Smooth muscle cell (in vitro differentiated cells): Measurements from ENCODE around the gene DAPK3. TPM values are rescaled to one million over a fixed set of nuclear protein-coding genes. Genes with fewer than 3 reads are reported as not detected.

Source experiments
- DNase-seq: peaks from one replicate; lab custom pipeline; 2025; ENCODE audit not compliant: unreplicated experiment; lab: John Stamatoyannopoulos, UW
- H2AFZ ChIP-seq: fragments of 200-600 bp; sonication (generic); 2 replicates; pipeline ENCODE4 v1.6.0; 2016; ENCODE audit warnings: antibody characterized with exemption, low read depth, mild to moderate bottlenecking
- H3F3A ChIP-seq: fragments of 200-600 bp; sonication (generic); 2 replicates; pipeline ENCODE4 v1.6.0; 2017; ENCODE audit warnings: antibody characterized with exemption, low read depth
- H3K27ac ChIP-seq: fragments of 200-600 bp; sonication (generic); 2 replicates; pipeline ENCODE4 v1.5.1; 2016; ENCODE audit warnings: low read depth, mild to moderate bottlenecking
- H3K27me3 ChIP-seq: fragments of 200-600 bp; sonication (generic); 2 replicates; pipeline ENCODE4 v1.6.1; 2016; ENCODE audit warnings: low read depth, mild to moderate bottlenecking
- H3K36me3 ChIP-seq: fragments of 200-600 bp; sonication (generic); 2 replicates; pipeline ENCODE4 v1.5.1; 2016; ENCODE audit warnings: low read depth
- H3K4me1 ChIP-seq: fragments of 200-600 bp; sonication (generic); 2 replicates; pipeline ENCODE4 v1.5.1; 2016; ENCODE audit warnings: low read depth
- H3K4me2 ChIP-seq: fragments of 200-600 bp; sonication (generic); 2 replicates; pipeline ENCODE4 v1.6.0; 2016; ENCODE audit warnings: mild to moderate bottlenecking
- H3K4me3 ChIP-seq: fragments of 200-600 bp; sonication (generic); 2 replicates; pipeline ENCODE4 v1.5.1; 2016; ENCODE audit warnings: mild to moderate bottlenecking
- H3K79me2 ChIP-seq: fragments of 200-600 bp; sonication (generic); 2 replicates; pipeline ENCODE4 v1.6.0; 2016; ENCODE audit warnings: low read depth, mild to moderate bottlenecking
- H3K9ac ChIP-seq: fragments of 200-600 bp; sonication (generic); 2 replicates; pipeline ENCODE4 v1.6.0; 2016; ENCODE audit warnings: low read depth
- H3K9me3 ChIP-seq: fragments of 200-600 bp; sonication (generic); replicated peaks from 2 replicates; pipeline ENCODE4 v1.5.1; 2016; ENCODE audit warnings: low read depth
- H4K20me1 ChIP-seq: fragments of 200-600 bp; sonication (generic); 2 replicates; pipeline ENCODE4 v1.6.0; 2016; ENCODE audit warnings: low read depth
- WGBS: methylation state at CpG from one replicate; pipeline ENCODE4 v1.1.7; 2016; ENCODE audit warnings: low lambda C conversion rate; 5-methylcytosine and 5-hydroxymethylcytosine counted together
- polyA plus RNA-seq: library from polyadenylated mRNA; unstranded; fragments of >200 nt; fragmentation: Nextera tagmentation; extraction: Ambion mirVana; gene quantifications from 2 replicates; pipeline ENCODE4 v1.2.1, GENCODE V29; 2016
- total RNA-seq: library from RNA; depleted of rRNA; stranded (reverse); fragments of >200 nt; gene quantifications from 2 replicates; pipeline ENCODE4 v1.2.3, GENCODE V29; 2014
- TF ChIP-seq, protein P1 (sequence below): fragments of 200-600 bp; sonication (generic); IDR thresholded peaks from 2 replicates; pipeline ENCODE4 v1.5.1; 2017; ENCODE audit warnings: borderline replicate concordance, mild to moderate bottlenecking, antibody characterized with exemption; ENCODE audit not compliant: insufficient read depth, poor library complexity, severe bottlenecking

The DAPK3 gene
- total and polyA plus RNA-seq, 2 experiments from 2014 or later: 82.9 to 113 TPM

DNA sequence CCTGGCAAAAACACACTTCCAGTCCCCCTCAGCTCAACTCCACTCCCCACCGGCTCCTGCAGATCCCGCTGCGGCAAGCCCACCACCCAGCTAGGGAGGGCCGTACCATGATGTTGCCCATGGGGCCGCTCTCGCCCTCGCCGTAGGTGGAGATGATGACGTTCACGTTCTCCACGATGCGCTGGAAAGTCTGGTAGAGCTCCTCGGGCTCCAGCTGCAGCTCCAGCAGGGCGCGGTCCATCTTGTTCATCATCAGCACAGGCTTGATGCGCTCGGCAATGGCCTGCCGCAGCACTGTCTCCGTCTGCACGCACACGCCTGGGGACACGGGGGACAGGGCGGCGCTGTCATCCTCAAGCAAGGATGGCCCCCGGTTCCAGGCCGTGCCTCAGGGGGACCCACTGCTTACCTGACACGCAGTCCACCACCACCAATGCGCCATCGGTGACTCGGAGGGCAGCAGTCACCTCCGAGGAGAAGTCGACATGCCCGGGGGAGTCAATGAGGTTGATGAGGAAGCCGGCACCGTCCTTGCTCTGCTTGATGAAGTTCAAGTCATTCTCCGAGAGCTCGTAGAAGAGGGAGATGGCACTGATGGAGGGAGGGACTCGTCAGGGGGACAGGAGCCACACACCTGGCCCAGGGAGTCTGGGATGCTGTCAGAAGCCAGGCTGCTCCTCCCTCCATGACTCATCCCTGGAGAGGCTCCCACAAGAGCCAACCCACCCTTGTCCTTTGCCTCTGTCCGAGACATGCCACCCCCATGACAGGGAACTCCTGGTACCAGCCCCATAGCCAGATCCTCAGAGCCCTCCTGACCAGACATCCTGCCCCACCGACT is 12.0 kb upstream of the DAPK3 start:
- WGBS: 91% methylated on average over 40 of the region's 40 CpGs
- H3K36me3 ChIP-seq: peaks cover 10% of the 10 kb centered on the region
- H3K27me3 ChIP-seq: no peaks in the 10 kb centered on the region
- H3K79me2 ChIP-seq: peaks cover 74% of the 10 kb centered on the region
- H3K9me3 ChIP-seq: no peaks in the 10 kb centered on the region
- DNase-seq: no peak
- no peak overlapping the region for H2AFZ ChIP-seq
- peak overlapping the region; percentile 100 for H3K4me3 ChIP-seq
- TF ChIP-seq, protein P1, sequence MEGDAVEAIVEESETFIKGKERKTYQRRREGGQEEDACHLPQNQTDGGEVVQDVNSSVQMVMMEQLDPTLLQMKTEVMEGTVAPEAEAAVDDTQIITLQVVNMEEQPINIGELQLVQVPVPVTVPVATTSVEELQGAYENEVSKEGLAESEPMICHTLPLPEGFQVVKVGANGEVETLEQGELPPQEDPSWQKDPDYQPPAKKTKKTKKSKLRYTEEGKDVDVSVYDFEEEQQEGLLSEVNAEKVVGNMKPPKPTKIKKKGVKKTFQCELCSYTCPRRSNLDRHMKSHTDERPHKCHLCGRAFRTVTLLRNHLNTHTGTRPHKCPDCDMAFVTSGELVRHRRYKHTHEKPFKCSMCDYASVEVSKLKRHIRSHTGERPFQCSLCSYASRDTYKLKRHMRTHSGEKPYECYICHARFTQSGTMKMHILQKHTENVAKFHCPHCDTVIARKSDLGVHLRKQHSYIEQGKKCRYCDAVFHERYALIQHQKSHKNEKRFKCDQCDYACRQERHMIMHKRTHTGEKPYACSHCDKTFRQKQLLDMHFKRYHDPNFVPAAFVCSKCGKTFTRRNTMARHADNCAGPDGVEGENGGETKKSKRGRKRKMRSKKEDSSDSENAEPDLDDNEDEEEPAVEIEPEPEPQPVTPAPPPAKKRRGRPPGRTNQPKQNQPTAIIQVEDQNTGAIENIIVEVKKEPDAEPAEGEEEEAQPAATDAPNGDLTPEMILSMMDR: no peak
- H3K4me2 ChIP-seq: peak overlapping the region; percentile 99
- peaks cover 55% of the 10 kb centered on the region for H3F3A ChIP-seq
- H3K9ac ChIP-seq: no peak overlapping the region
- peaks cover 28% of the 10 kb centered on the region for H3K4me1 ChIP-seq
- peak overlapping the region; percentile 98 for H3K27ac ChIP-seq
- H4K20me1 ChIP-seq: peaks cover 73% of the 10 kb centered on the region

DNA sequence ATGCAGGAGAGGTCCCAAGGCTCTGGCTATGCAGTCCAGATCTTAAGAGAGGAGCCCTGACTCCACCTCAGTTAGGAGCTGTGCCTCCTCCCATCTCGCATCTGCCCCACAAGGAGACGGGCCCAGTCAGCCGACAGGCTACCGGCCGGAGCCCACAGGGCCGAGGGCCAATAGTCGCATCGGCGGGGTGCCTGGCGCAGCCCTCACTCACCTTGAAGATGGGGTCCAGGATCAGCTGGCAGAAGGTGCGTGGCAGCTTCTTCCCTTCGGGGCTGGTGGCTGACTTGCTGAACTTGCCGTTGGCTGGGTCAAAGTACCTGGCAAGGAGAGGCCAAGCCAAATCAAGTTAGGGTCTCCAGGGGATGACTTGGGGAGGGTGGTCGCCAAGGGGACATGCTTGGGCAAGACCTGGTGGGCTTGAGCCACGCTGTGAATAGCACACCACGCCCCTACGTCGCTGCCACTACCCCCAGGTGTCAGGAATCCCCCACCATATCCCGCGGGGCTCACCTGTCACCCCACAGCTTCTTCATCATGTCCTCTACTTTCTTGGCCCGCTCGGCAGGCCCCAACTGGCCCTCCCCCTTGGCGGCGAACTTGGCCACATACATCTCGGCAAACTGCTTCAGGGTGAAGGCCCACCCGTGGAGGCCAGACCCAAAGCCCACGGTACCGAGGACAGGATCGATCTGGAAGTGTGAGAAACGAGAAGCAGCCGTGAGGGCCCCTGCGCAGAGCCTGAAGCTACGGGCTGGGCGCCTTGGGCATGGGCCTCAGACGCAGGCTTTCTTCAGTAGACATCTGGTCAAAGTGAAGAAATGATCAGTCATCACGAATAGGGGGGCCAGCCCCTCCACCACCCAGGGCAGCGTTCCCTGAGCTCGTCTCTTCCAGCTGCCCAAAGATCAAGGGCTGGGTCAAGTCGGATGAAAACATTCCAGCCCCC is 11.1 kb upstream of the DAPK3 start:
- H3K36me3 ChIP-seq: peaks cover 10% of the 10 kb centered on the region

DNA sequence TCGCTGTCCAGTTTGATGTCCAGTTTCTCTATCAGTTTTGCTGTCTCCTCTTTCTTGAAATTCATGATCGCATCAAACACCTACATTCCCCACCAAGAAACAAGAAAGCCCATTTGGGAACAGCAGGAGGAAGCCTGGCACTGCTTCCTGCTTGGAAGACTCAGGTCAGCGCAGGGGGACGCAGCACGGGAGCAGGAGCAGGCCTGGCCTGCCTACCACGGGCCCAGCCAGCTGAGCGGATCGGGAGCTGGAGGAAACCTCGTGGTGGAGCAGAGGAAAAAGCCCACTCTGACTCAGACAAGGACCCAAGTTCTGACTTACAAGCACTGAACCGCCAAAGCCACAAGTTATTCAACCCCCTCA is 10.5 kb upstream of the DAPK3 start:
- peak overlapping the region; percentile 98 for H3K27ac ChIP-seq
- no peak overlapping the region for H3K4me2 ChIP-seq
- peaks cover 65% of the 10 kb centered on the region for H3F3A ChIP-seq
- no peaks in the 10 kb centered on the region for H3K9me3 ChIP-seq
- H3K79me2 ChIP-seq: peaks cover 89% of the 10 kb centered on the region
- no peak for DNase-seq
- H3K4me3 ChIP-seq: no peak overlapping the region
- peaks cover 23% of the 10 kb centered on the region for H3K4me1 ChIP-seq
- no peak overlapping the region for H3K9ac ChIP-seq
- peaks cover 89% of the 10 kb centered on the region for H4K20me1 ChIP-seq
- TF ChIP-seq, protein P1: no peak
- H3K27me3 ChIP-seq: no peaks in the 10 kb centered on the region
- no peak overlapping the region for H2AFZ ChIP-seq
- peaks cover 10% of the 10 kb centered on the region for H3K36me3 ChIP-seq
- WGBS: 97% methylated on average over 10 of the region's 10 CpGs

More for the DNA sequence above, 11.1 kb upstream of the DAPK3 start:
- peaks cover 83% of the 10 kb centered on the region for H3K79me2 ChIP-seq
- no peaks in the 10 kb centered on the region for H3K9me3 ChIP-seq
- H3K27me3 ChIP-seq: no peaks in the 10 kb centered on the region
- H3K27ac ChIP-seq: peak overlapping the region; percentile 98
- peaks cover 82% of the 10 kb centered on the region for H4K20me1 ChIP-seq
- no peak overlapping the region for H2AFZ ChIP-seq
- peaks cover 64% of the 10 kb centered on the region for H3F3A ChIP-seq
- H3K9ac ChIP-seq: no peak overlapping the region
- TF ChIP-seq, protein P1: no peak
- H3K4me1 ChIP-seq: peaks cover 28% of the 10 kb centered on the region
- H3K4me2 ChIP-seq: peak overlapping the region; percentile 99
- no peak for DNase-seq
- 94% methylated on average over 39 of the region's 39 CpGs for WGBS
- no peak overlapping the region for H3K4me3 ChIP-seq
